Measurements from ENCODE around the gene TKT. TPM values are rescaled to one million over a fixed set of nuclear protein-coding genes. Genes with fewer than 3 reads are reported as not detected.

Gene TKT, protein sequence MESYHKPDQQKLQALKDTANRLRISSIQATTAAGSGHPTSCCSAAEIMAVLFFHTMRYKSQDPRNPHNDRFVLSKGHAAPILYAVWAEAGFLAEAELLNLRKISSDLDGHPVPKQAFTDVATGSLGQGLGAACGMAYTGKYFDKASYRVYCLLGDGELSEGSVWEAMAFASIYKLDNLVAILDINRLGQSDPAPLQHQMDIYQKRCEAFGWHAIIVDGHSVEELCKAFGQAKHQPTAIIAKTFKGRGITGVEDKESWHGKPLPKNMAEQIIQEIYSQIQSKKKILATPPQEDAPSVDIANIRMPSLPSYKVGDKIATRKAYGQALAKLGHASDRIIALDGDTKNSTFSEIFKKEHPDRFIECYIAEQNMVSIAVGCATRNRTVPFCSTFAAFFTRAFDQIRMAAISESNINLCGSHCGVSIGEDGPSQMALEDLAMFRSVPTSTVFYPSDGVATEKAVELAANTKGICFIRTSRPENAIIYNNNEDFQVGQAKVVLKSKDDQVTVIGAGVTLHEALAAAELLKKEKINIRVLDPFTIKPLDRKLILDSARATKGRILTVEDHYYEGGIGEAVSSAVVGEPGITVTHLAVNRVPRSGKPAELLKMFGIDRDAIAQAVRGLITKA
- total RNA-seq, result 329 and 420 TPM in 2 replicates

DNA sequence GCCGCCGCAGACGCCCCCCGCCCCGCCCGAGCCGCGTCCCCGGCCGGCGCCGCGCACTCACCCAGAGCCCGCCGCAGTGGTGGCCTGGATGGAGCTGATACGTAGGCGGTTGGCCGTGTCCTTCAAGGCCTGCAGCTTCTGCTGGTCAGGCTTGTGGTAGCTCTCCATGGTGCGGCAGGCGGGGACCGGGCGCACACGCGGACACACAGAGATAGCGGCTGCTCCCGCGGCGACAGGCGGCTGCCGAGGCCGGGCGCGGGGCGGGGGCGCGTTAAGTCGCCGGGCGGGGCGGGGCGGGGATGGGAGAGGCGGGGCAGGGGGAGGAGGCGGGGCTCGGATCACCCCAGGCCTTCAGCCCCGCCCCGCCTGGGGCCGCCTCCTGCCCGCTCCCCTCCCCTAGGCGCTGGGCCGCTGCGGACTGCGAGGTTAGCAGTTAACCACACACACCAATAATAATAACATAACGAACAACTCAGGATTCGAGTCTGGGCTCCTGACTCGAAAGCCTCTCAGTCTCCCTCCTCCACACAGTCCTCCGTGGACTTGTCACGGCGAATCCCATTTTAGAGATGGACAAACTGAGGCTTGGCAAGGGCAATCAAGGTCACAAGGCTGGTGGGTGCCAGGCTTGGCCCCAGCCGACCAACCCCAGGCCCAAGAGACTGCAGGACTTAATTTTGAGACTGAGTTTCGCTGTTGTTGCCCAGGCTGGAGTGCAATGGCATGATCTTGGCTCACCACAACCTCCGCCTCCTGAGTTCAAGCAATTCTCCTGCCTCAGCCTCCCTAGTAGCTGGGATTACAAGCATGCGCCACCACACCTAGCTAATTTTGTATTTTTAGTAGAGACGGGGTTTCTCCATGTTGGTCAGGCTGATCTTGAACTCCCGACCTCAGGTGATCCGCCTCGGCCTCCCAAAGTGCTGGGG lies at the start of gene TKT:
TKT (minus strand) TSS at position 248 of the 929 bp plus-strand sequence; CDS start at position 168, 80 bp downstream.

Other genes starting within 250 kb of the TKT start
- 4.2 and 7.0 TPM in 2 replicates for gene SFMBT1, start 209.9 kb downstream of the TKT start, total RNA-seq
- gene RFT1, start 125.6 kb downstream of the TKT start, total RNA-seq, result 14.6 and 28.9 TPM in 2 replicates
- gene PRKCD, start 94.8 kb downstream of the TKT start, total RNA-seq, result 2.3 and 5.5 TPM in 2 replicates
- 8.7 and 11.4 TPM in 2 replicates for gene DCP1A, start 91.5 kb upstream of the TKT start, total RNA-seq
- gene CACNA1D, start 238.6 kb upstream of the TKT start, total RNA-seq, result not detected in 2 replicates

Data from epithelial cell of umbilical artery (primary cell).